Colonic mucosa (tissue), 4 donors: ENCODE data around the gene WASHC2C. TPM values are rescaled to one million over a fixed set of nuclear protein-coding genes. Genes with fewer than 3 reads are reported as not detected.
"Not testable (repeated sequence)": the region's sequence is repeated elsewhere in the genome, so short reads cannot be mapped to it uniquely, and the experiment has no call there.

Source experiments
- DNase-seq: peaks from one replicate; pipeline ENCODE4 v3.0.0-alpha.2; 2020
- H3K27ac ChIP-seq: fragments of 200-600 bp; one replicate; pipeline ENCODE4 v1.8.0; 2021
- H3K27me3 ChIP-seq: fragments of 200-600 bp; one replicate; pipeline ENCODE4 v1.8.0; 2021
- H3K36me3 ChIP-seq: fragments of 200-600 bp; one replicate; pipeline ENCODE4 v1.8.0; 2021
- H3K4me1 ChIP-seq: fragments of 200-600 bp; one replicate; pipeline ENCODE4 v1.8.0; 2021; ENCODE audit warnings: mild to moderate bottlenecking
- H3K4me3 ChIP-seq: fragments of 200-600 bp; one replicate; pipeline ENCODE4 v1.8.0; 2021
- H3K9ac ChIP-seq, 2 donors: one replicate each; pipeline ENCODE4 v1.7.0; 2013; ENCODE audit warnings: control low read depth in 2 of 2, low read depth in 2 of 2, low read length in 2 of 2
- H3K9me3 ChIP-seq: fragments of 200-600 bp; one replicate; pipeline ENCODE4 v1.8.0; 2021
- intact Hi-C: fragments of 100-400 bp; cut with DNase I; formaldehyde crosslinking; loops from one replicate; pipeline ENCODE4 v1.14.1; 2022
- total RNA-seq, 2 donors: library from RNA; stranded (reverse); fragmentation: NEBNext Ultra II Directional in 1 of 2; extraction: Animal tissue kit (Norgen Biotek cat#: 25700) in 1 of 2; gene quantifications; one replicate each; pipeline ENCODE4 v1.2.1, GENCODE V29; 2021
- donor health status: healthy.
- donor health status: DM: no; HTN: no; CAD: no.
- donor health status: DM: no; HTN: no; CAD: no.

Gene WASHC2C
- total RNA-seq, 2 donors from 2014 or later: 41.2 to 68.5 TPM

DNA sequence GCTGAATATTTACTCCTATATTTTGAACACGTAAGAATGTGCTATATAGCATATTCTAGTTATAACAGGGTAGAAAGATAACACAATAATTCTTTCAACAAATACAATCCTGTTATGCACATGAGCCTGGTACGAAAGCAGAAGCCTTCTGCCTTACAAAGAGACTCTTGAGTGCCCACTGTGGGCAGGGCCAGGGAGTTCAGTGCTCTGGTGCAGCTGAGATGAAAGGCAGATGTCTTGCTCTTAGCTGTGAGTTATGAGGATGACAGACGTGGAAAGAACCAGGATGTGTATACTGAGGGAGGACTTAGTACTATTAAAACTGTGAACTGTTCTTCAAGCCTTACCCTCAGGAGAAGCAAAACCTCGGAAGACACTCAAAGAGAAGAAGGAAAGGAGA, 24.1 kb downstream of the WASHC2C start:
- H3K4me1 ChIP-seq, intact Hi-C loops, DNase-seq: not testable (repeated sequence)

DNA sequence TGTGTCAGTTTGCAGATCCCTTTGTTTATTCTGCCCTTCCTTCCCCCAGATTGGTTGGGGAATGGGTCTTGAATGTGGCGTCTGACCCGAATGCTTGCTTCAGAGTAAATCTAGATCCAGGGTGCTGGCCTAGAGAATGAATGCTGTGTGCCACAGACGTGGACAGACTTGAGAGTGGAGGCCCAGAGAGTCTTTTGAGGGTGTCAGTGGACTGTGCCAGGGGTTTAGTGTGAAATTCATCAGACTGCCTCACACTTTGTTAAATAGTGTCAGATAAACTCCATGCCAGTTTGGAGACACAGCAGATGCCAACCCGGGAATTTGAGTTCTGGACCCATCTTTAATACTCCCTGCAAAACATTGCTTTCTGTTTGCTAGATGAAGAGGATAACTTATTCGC, 25.1 kb downstream of the WASHC2C start:
- H3K27me3 ChIP-seq, intact Hi-C loops, H3K4me1 ChIP-seq, DNase-seq, H3K4me3 ChIP-seq, H3K9ac ChIP-seq, H3K36me3 ChIP-seq, H3K27ac ChIP-seq, H3K9me3 ChIP-seq: not testable (repeated sequence)

More for the DNA sequence above, 24.1 kb downstream of the WASHC2C start:
- not testable (repeated sequence) for H3K36me3 ChIP-seq, H3K27ac ChIP-seq, H3K4me3 ChIP-seq, H3K27me3 ChIP-seq, H3K9ac ChIP-seq, H3K9me3 ChIP-seq

DNA sequence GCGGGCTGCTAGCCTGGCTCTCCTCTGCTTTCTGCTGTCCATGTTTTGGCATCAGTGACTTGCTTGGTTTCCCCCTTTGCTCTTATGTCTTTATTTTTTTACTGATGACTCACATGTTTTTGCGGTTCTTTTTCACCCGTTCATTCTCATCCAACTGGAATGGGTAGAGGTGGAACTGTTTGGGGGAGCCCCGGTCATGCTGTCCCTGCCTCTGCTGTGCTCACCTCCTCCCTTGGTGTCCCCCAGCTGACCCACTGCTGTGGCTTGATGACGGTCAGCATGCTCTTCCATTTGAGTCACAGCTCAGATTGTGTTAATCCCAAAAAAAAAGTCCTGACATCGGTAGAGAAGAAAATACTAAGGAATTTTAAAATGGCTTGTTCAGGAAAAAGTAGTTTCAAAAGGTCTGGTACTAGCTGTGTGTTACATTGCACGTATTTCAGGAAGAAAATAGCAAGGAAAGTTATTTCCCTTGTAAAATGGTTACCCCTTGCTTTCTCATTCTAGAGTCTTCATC, 27.0 kb downstream of the WASHC2C start:
- intact Hi-C loops, DNase-seq, H3K9me3 ChIP-seq, H3K9ac ChIP-seq, H3K4me3 ChIP-seq, H3K36me3 ChIP-seq, H3K27me3 ChIP-seq, H3K4me1 ChIP-seq, H3K27ac ChIP-seq: not testable (repeated sequence)

DNA sequence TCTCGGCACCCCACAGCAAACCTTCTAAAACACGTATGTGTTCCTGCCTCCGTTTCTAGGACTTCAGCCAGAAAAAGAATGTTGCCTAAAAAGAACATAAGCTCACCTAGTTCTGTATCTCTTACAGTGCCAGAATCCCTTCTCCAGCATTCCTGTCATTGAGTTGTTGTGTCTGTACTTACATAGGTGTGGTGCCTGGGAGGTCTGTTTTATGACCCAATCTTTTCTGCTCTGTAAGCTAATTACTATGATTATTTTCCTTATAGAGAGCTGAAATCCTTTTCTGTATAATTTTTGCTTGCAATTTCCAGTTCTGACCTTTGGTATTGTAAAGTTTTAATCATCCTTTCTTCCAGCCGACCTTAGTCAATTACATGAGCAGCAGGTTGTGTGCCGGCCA, 28.0 kb downstream of the WASHC2C start:
- intact Hi-C loops, H3K36me3 ChIP-seq, H3K9ac ChIP-seq, H3K27ac ChIP-seq, H3K4me1 ChIP-seq, H3K27me3 ChIP-seq, H3K4me3 ChIP-seq, H3K9me3 ChIP-seq, DNase-seq: not testable (repeated sequence)

DNA sequence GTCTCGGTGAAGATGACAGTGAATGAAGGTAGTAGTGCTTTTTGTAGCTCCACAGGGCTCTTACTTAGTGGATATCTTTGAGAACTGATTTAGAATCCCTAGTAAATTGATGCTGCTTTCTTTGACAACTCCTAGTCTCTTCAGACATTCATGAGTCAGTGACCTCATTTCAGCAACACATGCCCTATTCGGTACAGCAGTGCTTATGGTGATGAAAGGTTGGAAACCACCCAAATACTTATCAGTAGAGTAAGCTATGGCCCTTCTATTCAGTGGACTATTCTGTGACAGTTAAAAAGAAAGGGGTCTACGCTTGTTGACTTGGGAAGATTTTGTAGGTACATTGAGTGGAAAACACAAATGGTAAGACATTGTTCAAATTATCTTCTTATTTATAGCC, 29.0 kb downstream of the WASHC2C start:
- DNase-seq, H3K9ac ChIP-seq, H3K36me3 ChIP-seq, intact Hi-C loops, H3K4me1 ChIP-seq, H3K9me3 ChIP-seq, H3K4me3 ChIP-seq, H3K27ac ChIP-seq, H3K27me3 ChIP-seq: not testable (repeated sequence)

DNA sequence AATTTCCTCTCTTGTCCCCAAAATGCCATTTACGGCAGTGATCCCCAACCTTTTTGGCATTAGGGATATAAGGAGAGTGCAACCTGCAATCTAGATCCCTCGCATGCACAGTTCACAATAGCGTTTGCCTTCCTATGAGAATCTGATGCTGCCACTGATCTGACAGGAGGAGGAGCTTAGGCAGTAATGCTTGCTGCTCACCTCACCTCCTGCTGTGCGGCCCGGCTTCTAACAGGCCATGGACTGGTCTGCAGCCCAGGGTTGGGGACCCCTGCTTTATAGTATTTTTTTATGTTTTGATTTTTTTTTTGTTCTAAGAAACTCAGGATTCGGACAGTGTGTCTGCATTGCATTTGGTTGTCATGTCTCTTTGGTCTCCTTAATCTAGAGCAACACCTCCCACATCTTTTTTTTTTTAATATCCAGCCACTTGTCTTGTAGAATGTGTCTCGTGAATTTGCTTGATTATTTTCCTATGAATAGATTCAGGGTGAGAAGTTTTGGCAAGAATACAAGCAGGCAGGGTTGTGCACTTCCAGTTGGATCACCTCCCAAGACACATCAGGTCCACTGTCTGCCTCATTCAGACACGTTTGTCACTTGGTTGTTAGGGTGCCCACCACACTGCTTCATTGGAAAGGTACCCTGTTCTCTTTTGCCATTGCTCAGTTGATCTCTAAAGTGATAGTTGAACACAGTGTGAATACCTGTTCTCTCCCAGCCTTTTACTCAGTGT, 30.8 kb downstream of the WASHC2C start:
- H3K4me3 ChIP-seq, H3K36me3 ChIP-seq: not testable (repeated sequence)

DNA sequence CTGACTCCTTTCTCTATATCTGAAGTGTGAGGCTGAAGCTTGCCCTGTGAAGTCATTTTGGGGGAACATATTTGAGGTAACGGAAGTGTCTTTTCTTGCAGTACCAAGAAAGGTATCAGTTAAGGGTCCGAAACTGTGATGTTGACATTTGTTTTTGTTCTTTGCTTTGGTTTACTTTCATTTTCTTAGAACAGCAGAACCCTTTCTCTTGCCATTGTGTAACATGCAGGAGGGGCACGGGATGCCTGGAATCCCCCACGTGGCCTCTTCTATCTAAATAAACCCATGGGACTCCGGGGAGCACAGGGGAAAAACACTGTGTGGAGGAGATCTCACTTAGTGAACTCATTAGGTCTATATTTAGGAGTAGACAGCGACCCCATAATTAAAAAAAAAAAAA, 34.6 kb downstream of the WASHC2C start:
- H3K36me3 ChIP-seq, H3K4me1 ChIP-seq, H3K4me3 ChIP-seq, intact Hi-C loops, H3K9me3 ChIP-seq, DNase-seq, H3K27ac ChIP-seq, H3K9ac ChIP-seq, H3K27me3 ChIP-seq: not testable (repeated sequence)

More for the DNA sequence above, 30.8 kb downstream of the WASHC2C start:
- intact Hi-C loops, H3K4me1 ChIP-seq, H3K27me3 ChIP-seq, H3K27ac ChIP-seq, H3K9ac ChIP-seq, H3K9me3 ChIP-seq, DNase-seq: not testable (repeated sequence)

DNA sequence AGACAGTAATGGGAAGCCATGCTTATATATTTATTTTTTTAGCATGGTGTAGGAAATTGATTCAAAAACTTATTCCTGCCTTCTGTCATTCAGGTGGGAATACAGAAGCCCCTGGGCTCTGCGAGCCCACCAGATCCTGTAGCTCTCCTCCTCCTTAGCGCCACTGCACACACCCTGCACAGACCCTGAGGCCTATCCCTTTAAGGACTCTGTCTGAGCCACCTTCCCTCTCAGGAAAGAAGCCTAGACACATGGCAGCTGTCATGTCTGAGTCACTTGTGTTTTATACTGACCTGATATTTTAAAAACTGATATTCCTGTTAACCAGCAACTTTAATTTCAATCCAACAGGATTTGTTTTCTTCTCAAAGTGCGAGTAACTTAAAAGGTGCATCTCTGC, 36.0 kb downstream of the WASHC2C start:
- H3K36me3 ChIP-seq, intact Hi-C loops, H3K4me1 ChIP-seq, H3K27me3 ChIP-seq, H3K4me3 ChIP-seq, DNase-seq, H3K9ac ChIP-seq, H3K9me3 ChIP-seq, H3K27ac ChIP-seq: not testable (repeated sequence)

DNA sequence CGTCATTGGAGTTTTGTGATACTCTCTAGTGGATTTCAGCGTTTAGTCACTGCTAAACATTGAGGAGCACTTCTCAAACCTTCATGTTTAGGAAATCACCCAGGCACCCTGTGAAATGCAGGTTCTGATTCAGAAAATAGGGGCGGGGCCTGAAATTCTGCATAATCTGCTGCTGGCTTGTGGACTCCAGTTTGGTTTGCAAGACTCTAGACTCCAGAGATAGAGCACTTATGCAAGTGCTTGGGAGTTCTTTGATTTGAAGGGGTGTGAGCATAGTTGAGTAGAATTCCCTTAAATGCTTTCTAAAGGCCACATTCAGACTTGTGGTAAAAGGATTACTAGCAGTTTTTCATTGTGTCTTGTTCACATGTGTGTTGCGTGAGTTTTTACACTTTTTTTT, 41.3 kb downstream of the WASHC2C start:
- H3K9me3 ChIP-seq, intact Hi-C loops, DNase-seq, H3K27ac ChIP-seq, H3K27me3 ChIP-seq, H3K4me3 ChIP-seq, H3K36me3 ChIP-seq, H3K9ac ChIP-seq, H3K4me1 ChIP-seq: not testable (repeated sequence)

DNA sequence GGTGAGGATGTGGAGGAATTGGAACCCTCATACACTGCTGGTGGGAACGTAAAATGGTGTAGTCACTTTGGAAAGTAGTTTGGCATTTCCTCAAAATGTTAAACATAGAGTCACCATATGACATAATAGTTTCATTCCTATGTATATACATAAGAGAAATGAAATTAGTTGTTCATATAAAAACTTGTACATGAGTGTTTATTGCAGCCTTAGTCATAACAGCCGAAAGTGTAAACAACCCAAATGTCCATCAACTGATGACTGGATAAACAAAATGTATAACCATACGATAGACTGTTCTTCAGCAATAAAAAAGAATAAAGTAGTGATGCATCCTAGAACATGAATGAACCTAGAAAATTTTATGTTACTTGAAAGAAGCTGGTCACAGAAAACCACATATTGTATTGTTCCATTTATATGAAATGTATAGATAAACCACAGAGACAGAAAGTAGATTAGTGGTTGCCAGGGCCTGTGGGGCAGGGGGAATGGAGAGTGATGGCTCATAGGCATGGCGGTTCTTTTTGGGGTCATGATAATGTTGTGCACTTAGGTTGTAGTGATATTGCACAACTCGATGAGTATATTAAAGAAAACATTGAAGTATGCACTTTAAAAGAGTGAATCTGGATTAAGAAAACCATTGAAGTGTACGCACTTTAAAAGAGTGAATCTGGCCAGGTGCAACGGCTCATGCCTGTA, 44.8 kb downstream of the WASHC2C start:
- H3K9me3 ChIP-seq, H3K4me1 ChIP-seq, H3K27me3 ChIP-seq, H3K27ac ChIP-seq, H3K36me3 ChIP-seq, DNase-seq, H3K4me3 ChIP-seq, intact Hi-C loops, H3K9ac ChIP-seq: not testable (repeated sequence)

DNA sequence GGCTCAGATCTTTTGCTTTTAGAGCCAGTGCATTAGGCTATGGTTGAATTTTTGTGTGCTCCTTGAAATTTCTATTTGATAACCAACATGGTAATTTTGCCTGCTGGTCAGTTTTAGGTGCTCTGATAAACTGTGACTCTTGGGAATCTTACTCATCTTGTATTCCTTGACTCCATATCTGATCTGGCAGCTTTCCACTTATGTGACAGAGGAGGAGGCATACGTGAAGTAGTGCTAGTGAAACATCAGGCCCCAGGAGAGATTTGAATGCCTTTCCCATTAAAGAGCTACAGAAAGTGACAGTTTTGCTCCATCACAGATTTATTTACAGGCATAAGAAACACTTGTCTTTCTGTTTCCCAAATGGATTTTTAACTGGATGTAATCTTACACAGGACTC, 59.2 kb downstream of the WASHC2C start:
- H3K36me3 ChIP-seq, H3K27ac ChIP-seq, H3K9ac ChIP-seq, H3K9me3 ChIP-seq, DNase-seq, H3K4me3 ChIP-seq, H3K27me3 ChIP-seq, H3K4me1 ChIP-seq, intact Hi-C loops: not testable (repeated sequence)

DNA sequence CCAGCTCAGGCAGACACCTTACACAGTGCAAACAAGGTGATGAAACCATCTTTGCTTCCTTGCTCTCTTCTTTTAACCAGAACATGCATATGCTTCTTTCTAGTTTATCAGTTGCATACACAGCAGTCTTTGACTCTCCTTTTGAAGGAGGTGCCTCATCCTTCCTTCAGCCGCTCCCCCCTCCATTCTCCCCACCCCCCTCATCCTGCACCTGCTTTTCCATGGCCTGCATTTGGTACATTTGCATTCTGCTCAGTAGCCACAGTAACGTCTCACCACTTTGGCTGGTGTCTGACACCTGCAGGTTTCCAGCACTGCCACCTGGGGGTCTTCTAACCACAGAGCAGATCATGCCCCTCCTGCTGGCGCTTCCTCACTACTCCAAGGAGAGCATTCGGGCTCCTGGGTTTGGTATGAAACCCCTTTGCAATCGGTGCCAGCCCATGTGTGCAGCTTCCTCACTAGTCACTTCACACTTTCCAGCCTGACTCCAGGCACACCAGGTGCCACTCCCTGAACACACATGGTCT, 60.2 kb downstream of the WASHC2C start:
- H3K4me1 ChIP-seq, intact Hi-C loops, H3K27me3 ChIP-seq, H3K9me3 ChIP-seq, H3K9ac ChIP-seq, H3K4me3 ChIP-seq, H3K27ac ChIP-seq, DNase-seq, H3K36me3 ChIP-seq: not testable (repeated sequence)

DNA sequence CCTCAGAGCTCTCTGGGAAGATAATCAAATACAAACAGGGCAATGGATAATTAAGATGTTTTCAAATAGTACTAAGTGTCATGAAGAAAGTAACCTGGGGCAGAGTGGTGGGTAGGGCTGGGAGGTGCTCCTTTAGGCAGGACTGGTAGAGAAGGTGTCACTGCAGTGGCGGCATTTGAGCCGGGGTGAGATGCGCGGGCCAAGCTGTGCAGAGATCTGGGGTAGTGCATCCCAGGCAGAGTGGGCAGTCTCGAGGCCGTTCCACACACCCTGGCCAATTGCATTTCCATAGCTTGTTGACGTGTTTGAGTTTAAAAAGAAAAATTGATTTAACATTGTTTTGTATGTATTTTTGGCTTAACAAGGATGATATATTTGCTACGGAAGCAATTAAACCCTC, 62.9 kb downstream of the WASHC2C start:
- H3K9ac ChIP-seq, H3K4me3 ChIP-seq, intact Hi-C loops, DNase-seq, H3K4me1 ChIP-seq, H3K36me3 ChIP-seq, H3K27ac ChIP-seq, H3K27me3 ChIP-seq, H3K9me3 ChIP-seq: not testable (repeated sequence)
